Skeletal muscle satellite cell (primary cell): Measurements from ENCODE around the gene ZMPSTE24.

Experiments used
- H3K27me3 ChIP-seq: 2 replicates; pipeline ENCODE4 v1.7.0; 2013; ENCODE audit warnings: low read length; ENCODE audit not compliant: control insufficient read depth, insufficient read depth
- H3K36me3 ChIP-seq: 2 replicates; pipeline ENCODE4 v1.7.0; 2013; ENCODE audit warnings: mild to moderate bottlenecking, control low read depth, low read length; ENCODE audit not compliant: insufficient read depth
- H3K4me1 ChIP-seq: 2 replicates; pipeline ENCODE4 v1.7.0; 2013; ENCODE audit warnings: low read length; ENCODE audit not compliant: control insufficient read depth, insufficient read depth
- H3K4me2 ChIP-seq: 2 replicates; pipeline ENCODE4 v1.7.0; 2013; ENCODE audit warnings: mild to moderate bottlenecking, low read length
- H3K4me3 ChIP-seq: 2 replicates; pipeline ENCODE4 v1.7.0; 2013; ENCODE audit warnings: low read length
- H3K9ac ChIP-seq: 2 replicates; pipeline ENCODE4 v1.7.0; 2013; ENCODE audit warnings: mild to moderate bottlenecking, low read depth, low read length, moderate library complexity
- H3K9me3 ChIP-seq: replicated peaks from 2 replicates; pipeline ENCODE4 v1.7.0; 2013; ENCODE audit warnings: mild to moderate bottlenecking, control low read depth, low read length

ZMPSTE24 gene

DNA sequence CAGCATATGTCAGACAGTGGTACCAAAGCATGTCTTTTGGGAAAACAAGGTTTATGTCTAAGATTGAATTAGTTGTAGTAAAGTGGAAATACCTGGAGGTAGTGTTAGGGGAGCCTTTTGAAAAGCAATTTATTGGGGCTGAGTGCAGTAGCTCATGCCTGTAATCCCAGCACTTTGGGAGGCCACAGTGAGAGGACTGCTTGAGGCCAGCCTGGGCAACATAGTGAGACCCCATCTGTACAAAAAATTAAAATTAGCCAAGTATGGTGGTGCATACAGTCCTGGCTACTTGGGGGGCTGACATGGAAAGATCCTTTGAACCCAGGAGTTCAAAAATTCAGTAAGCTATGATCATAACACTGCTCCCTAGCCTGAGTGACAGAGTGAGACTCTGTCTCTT lies 7.3 kb downstream of the ZMPSTE24 start:
- Histone ChIP-seq H3K4me2 (no peak overlapping the region), H3K9me3 (no peaks in the 10 kb centered on the region), H3K36me3 (peaks cover 54% of the 10 kb centered on the region)

DNA sequence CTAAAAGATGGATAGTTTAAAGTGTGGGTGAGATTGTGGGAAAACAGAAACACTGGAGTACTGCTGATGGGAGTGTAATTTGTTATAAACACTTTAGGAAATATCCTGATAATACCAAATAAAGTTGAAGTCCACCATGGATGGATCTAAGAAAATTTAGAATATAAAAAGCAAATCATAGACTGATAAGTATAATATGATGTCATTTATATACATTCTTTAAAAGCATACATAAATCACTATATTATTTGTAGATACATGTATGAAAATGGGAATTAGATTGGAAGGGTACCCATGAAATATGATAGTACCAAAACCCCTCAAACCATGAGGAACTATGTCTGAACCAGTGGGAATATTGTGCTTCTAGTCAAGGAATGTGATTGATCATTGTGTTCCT lies 7.9 kb downstream of the ZMPSTE24 start:
- Histone ChIP-seq H3K4me2 (no peak overlapping the region), H3K4me3 (no peak overlapping the region), H3K9ac (no peak overlapping the region), H3K27me3 (no peaks in the 10 kb centered on the region), H3K9me3 (no peaks in the 10 kb centered on the region), H3K36me3 (peaks cover 54% of the 10 kb centered on the region), H3K4me1 (peaks cover 18% of the 10 kb centered on the region)

More for the DNA sequence above, 7.3 kb downstream of the ZMPSTE24 start:
- Histone ChIP-seq H3K4me3 (no peak overlapping the region), H3K4me1 (peaks cover 18% of the 10 kb centered on the region), H3K27me3 (no peaks in the 10 kb centered on the region), H3K9ac (no peak overlapping the region)

GRCh38 chr1:40266786-40267535 lies 8.9 kb downstream of the ZMPSTE24 start:
- Histone ChIP-seq H3K4me2 (no peak overlapping the region), H3K27me3 (no peaks in the 10 kb centered on the region), H3K9ac (peak overlapping the region; percentile 32), H3K36me3 (peaks cover 59% of the 10 kb centered on the region), H3K4me3 (no peak overlapping the region), H3K4me1 (peaks cover 18% of the 10 kb centered on the region), H3K9me3 (no peaks in the 10 kb centered on the region)

DNA sequence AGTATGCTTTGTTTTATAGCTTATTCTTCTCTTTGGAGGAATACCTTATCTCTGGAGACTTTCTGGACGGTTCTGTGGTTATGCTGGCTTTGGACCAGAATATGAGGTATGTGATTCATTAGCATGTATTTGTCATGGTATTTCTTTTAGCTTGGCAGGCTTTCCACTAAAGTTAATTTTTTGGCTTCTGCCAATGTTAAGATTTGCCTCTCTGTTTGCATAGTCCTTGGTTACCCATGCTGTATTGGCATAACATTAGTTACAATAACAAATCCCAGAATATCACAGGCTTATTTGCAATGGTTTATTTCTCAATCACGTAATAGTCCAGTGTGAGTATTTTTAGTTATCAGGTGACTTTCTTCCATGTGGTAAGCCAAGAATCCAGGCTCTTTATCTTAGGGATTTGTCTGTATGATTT lies 9.7 kb downstream of the ZMPSTE24 start:
- no peaks in the 10 kb centered on the region for H3K9me3 ChIP-seq
- peak overlapping the region; percentile 68 for H3K9ac ChIP-seq
- H3K4me1 ChIP-seq, result peaks cover 18% of the 10 kb centered on the region
- peaks cover 63% of the 10 kb centered on the region for H3K36me3 ChIP-seq
- H3K4me2 ChIP-seq, result peak overlapping the region; percentile 9
- H3K4me3 ChIP-seq, result no peak overlapping the region
- no peaks in the 10 kb centered on the region for H3K27me3 ChIP-seq

GRCh38 chr1:40268211-40268610 lies 10.2 kb downstream of the ZMPSTE24 start:
- Histone ChIP-seq H3K4me3 (no peak overlapping the region), H3K4me2 (peak overlapping the region; percentile 9), H3K36me3 (peaks cover 61% of the 10 kb centered on the region), H3K9me3 (no peaks in the 10 kb centered on the region), H3K4me1 (peaks cover 18% of the 10 kb centered on the region), H3K27me3 (no peaks in the 10 kb centered on the region), H3K9ac (peak overlapping the region; percentile 68)

GRCh38 chr1:40270152-40270834 lies 12.3 kb downstream of the ZMPSTE24 start:
- no peaks in the 10 kb centered on the region for H3K9me3 ChIP-seq
- peaks cover 67% of the 10 kb centered on the region for H3K36me3 ChIP-seq
- peaks cover 18% of the 10 kb centered on the region for H3K4me1 ChIP-seq
- no peaks in the 10 kb centered on the region for H3K27me3 ChIP-seq
- no peak overlapping the region for H3K4me2 ChIP-seq
- no peak overlapping the region for H3K9ac ChIP-seq
- H3K4me3 ChIP-seq, result no peak overlapping the region

DNA sequence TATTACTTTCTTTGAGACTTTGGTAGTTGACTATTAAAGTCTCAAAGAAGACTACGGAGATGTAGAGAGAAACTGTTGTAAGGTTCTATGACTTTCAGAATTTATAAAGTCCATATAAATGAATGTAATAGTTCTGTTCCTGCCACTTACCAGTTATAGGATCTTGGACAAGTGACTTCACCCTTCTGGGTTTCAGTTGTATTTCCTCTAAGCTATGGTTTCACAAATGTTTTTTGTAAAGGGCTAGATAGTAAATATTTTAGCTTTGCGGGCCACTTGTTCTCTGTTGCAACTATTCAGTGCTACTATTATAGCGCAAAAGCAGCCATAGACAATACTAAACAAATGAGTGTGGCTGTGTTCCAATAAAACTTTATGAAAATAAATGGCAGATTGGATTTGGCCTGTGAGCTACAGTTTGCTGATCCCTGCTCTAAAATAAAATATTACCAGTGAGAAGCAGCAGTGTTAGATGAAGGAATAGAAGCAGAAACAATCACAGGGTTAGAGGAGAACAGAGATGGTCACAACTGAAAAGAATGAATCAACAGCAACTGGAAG lies 14.7 kb downstream of the ZMPSTE24 start:
- peaks cover 68% of the 10 kb centered on the region for H3K36me3 ChIP-seq
- no peak overlapping the region for H3K4me2 ChIP-seq
- H3K9me3 ChIP-seq, result no peaks in the 10 kb centered on the region
- no peak overlapping the region for H3K9ac ChIP-seq
- no peaks in the 10 kb centered on the region for H3K27me3 ChIP-seq
- H3K4me1 ChIP-seq, result peaks cover 4% of the 10 kb centered on the region
- H3K4me3 ChIP-seq, result no peak overlapping the region

DNA sequence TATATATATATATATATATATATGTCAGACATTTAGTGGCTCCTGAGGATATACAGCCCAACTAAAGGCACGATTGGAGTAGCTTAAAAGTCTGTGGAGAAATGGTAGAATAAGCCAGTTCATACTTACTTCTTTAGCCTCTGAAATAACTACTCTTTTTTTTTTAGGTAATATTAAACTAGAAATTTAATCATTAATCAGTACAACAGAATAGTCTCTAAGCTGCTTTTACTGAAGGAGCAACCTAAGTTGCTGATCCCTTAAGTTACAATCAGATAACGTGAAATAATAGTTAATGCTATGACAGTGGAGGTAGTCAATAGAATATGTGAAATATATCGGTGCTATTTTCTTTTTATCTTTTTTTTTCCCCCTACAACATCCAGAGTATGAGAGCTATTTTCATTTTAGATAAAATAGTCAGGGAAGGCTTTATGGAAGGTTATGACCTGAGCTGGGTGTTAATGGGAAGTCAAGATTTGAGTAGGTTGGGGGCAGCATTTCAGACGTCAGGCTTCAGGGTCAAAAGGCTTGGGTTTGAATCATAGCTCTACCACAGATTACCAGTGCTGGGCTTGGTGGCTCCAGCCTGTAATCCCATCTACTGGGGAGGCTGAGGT lies 15.6 kb downstream of the ZMPSTE24 start:
- H3K36me3 ChIP-seq, result peaks cover 64% of the 10 kb centered on the region
- no peaks in the 10 kb centered on the region for H3K9me3 ChIP-seq
- H3K27me3 ChIP-seq, result no peaks in the 10 kb centered on the region

GRCh38 chr1:40274331-40274730 lies 16.3 kb downstream of the ZMPSTE24 start:
- H3K9ac ChIP-seq, result no peak overlapping the region

More for the DNA sequence above, 15.6 kb downstream of the ZMPSTE24 start:
- H3K9ac ChIP-seq, result no peak overlapping the region
- no peaks in the 10 kb centered on the region for H3K4me1 ChIP-seq
- H3K4me2 ChIP-seq, result no peak overlapping the region
- H3K4me3 ChIP-seq, result no peak overlapping the region

GRCh38 chr1:40276122-40276521 lies 18.1 kb downstream of the ZMPSTE24 start:
- no peak overlapping the region for H3K4me2 ChIP-seq
- H3K4me1 ChIP-seq, result no peaks in the 10 kb centered on the region
- no peaks in the 10 kb centered on the region for H3K27me3 ChIP-seq
- H3K9ac ChIP-seq, result no peak overlapping the region
- no peak overlapping the region for H3K4me3 ChIP-seq
- no peaks in the 10 kb centered on the region for H3K9me3 ChIP-seq
- H3K36me3 ChIP-seq, result peaks cover 60% of the 10 kb centered on the region

More at GRCh38 chr1:40274331-40274730, 16.3 kb downstream of the ZMPSTE24 start:
- Histone ChIP-seq H3K9me3 (no peaks in the 10 kb centered on the region), H3K27me3 (no peaks in the 10 kb centered on the region), H3K4me2 (no peak overlapping the region), H3K4me3 (no peak overlapping the region), H3K4me1 (no peaks in the 10 kb centered on the region), H3K36me3 (peaks cover 67% of the 10 kb centered on the region)

GRCh38 chr1:40281853-40282252 lies 23.8 kb downstream of the ZMPSTE24 start:
- no peaks in the 10 kb centered on the region for H3K27me3 ChIP-seq
- H3K4me1 ChIP-seq, result no peaks in the 10 kb centered on the region
- no peak overlapping the region for H3K4me2 ChIP-seq
- H3K36me3 ChIP-seq, result peaks cover 36% of the 10 kb centered on the region
- no peaks in the 10 kb centered on the region for H3K9me3 ChIP-seq
- H3K9ac ChIP-seq, result no peak overlapping the region
- H3K4me3 ChIP-seq, result no peak overlapping the region
